PC-9 (cell line): ENCODE data around the gene ACTBL2. TPM values are rescaled to one million over a fixed set of nuclear protein-coding genes. Genes with fewer than 3 reads are reported as not detected.

Experiments
- BruUV-seq: library from RNA; stranded (reverse); fragments of 400-500 nt; replicated peaks from 2 replicates; lab custom pipeline; 2021; lab: Mats Ljungman, UMichigan
- CTCF ChIA-PET: fragments of 300-600 bp; sonication (Branson Sonifier 250); formaldehyde crosslinking; loops from one replicate; lab custom pipeline; 2022; ENCODE audit warnings: antibody characterized with exemption; lab: Charles Lee
- POLR2A ChIA-PET: fragments of 300-600 bp; sonication (Branson Sonifier 250); formaldehyde crosslinking; loops from one replicate; lab custom pipeline; 2022; ENCODE audit warnings: antibody characterized with exemption; ENCODE audit not compliant: unreplicated experiment; lab: Charles Lee
- DNase-seq, 2 experiments: peaks; one replicate each; pipeline versions ENCODE4 v3.0.0 to v3.0.0-alpha.2; 2015 to 2022; ENCODE audit warnings: mixed read lengths in 1 of 2
- H2AFZ ChIP-seq: fragments of 200-600 bp; sonication (generic); 2 replicates; pipeline ENCODE4 v1.8.1; 2017; ENCODE audit warnings: antibody characterized with exemption
- H3F3A ChIP-seq: fragments of 200-600 bp; sonication (generic); 2 replicates; pipeline ENCODE4 v1.8.1; 2017; ENCODE audit warnings: antibody characterized with exemption, mild to moderate bottlenecking, low read depth; ENCODE audit not compliant: insufficient read depth
- H3K27ac ChIP-seq: fragments of 200-600 bp; sonication (generic); 2 replicates; pipeline ENCODE4 v1.6.1; 2016; ENCODE audit warnings: mixed run types
- H3K27me3 ChIP-seq: fragments of 200-600 bp; sonication (generic); 2 replicates; pipeline ENCODE4 v1.6.1; 2016; ENCODE audit warnings: low read depth, mixed run types; ENCODE audit not compliant: insufficient read depth
- H3K36me3 ChIP-seq: fragments of 200-600 bp; sonication (generic); 2 replicates; pipeline ENCODE4 v1.6.1; 2016; ENCODE audit warnings: low read depth, mixed run types
- H3K4me1 ChIP-seq: fragments of 200-600 bp; sonication (generic); replicated peaks from 2 replicates; pipeline ENCODE4 v1.6.1; 2016; ENCODE audit warnings: mixed run types; ENCODE audit not compliant: insufficient read depth
- H3K4me2 ChIP-seq: fragments of 200-600 bp; sonication (generic); 2 replicates; pipeline ENCODE4 v1.6.1; 2017; ENCODE audit warnings: mixed run types
- H3K4me3 ChIP-seq: fragments of 200-600 bp; sonication (generic); 2 replicates; pipeline ENCODE4 v1.6.1; 2016; ENCODE audit warnings: mixed run types
- H3K79me2 ChIP-seq: fragments of 200-600 bp; sonication (generic); 2 replicates; pipeline ENCODE4 v1.6.1; 2017; ENCODE audit warnings: low read depth, mixed run types
- H3K9me2 ChIP-seq: fragments of 200-600 bp; sonication (generic); 2 replicates; pipeline ENCODE4 v1.8.1; 2017; ENCODE audit warnings: mild to moderate bottlenecking; ENCODE audit not compliant: insufficient read depth
- H3K9me3 ChIP-seq: fragments of 200-600 bp; sonication (generic); 2 replicates; pipeline ENCODE4 v1.8.1; 2016; ENCODE audit warnings: low read depth; ENCODE audit not compliant: insufficient read depth
- H4K20me1 ChIP-seq: fragments of 200-600 bp; sonication (generic); 2 replicates; pipeline ENCODE4 v1.8.1; 2017; ENCODE audit not compliant: insufficient read depth
- CTCF ChIP-seq: fragments of 200-600 bp; sonication (generic); conservative IDR thresholded peaks from 2 replicates; pipeline ENCODE4 v1.6.1; 2017; ENCODE audit warnings: mixed run types, antibody characterized with exemption, mild to moderate bottlenecking, moderate library complexity
- EZH2 ChIP-seq: fragments of 200-600 bp; sonication (generic); IDR thresholded peaks from 2 replicates; pipeline ENCODE4 v1.8.0; 2017; ENCODE audit warnings: antibody characterized with exemption, low read depth
- intact Hi-C: fragments of 100-400 bp; cut with micrococcal nuclease; formaldehyde crosslinking; loops from one replicate; pipeline ENCODE4 v1.10.0; 2022; ENCODE audit not compliant: unreplicated experiment
- total RNA-seq: library from RNA; stranded (reverse); gene quantifications from 2 replicates; pipeline ENCODE4 v1.2.3, GENCODE V29; 2021

Gene ACTBL2
- total RNA-seq, 1 experiment from 2014 or later: 0.98 TPM

GRCh38 chr5:57478826-57479225 lies 3.8 kb downstream of the ACTBL2 start:
- H2AFZ ChIP-seq: no peak overlapping the region
- H3K4me3 ChIP-seq: no peak overlapping the region
- H3K9me2 ChIP-seq: no peaks in the 10 kb centered on the region
- POLR2A ChIA-PET: no interaction called here
- no TSS peak for BruUV-seq
- intact Hi-C loops: no loop called here
- H3K36me3 ChIP-seq: no peaks in the 10 kb centered on the region
- no peaks in the 10 kb centered on the region for H3F3A ChIP-seq
- no peak overlapping the region for H3K27ac ChIP-seq
- no peaks in the 10 kb centered on the region for H3K79me2 ChIP-seq
- H3K27me3 ChIP-seq: no peaks in the 10 kb centered on the region
- H3K9me3 ChIP-seq: no peaks in the 10 kb centered on the region; the same call in 1 of the 2 replicates
- no peak overlapping the region for H3K4me2 ChIP-seq
- H4K20me1 ChIP-seq: no peaks in the 10 kb centered on the region
- DNase-seq: no peak
- CTCF ChIA-PET: no interaction called here
- H3K4me1 ChIP-seq: 0 out of 2 replicates have a peak, but pooled peaks cover 5% of the 10 kb centered on the region
- TF ChIP-seq EZH2 (no peak), CTCF (no peak)

GRCh38 chr5:57476601-57477056 lies 6.0 kb downstream of the ACTBL2 start:
- H3K27me3 ChIP-seq: no peaks in the 10 kb centered on the region
- ChIA-PET POLR2A (no interaction called here), CTCF (interaction anchor here (0.5 kb wide), 1 partner anchor 27 kb away, joined by 3 read pairs; no protein-coding TSS in a partner anchor)
- no peaks in the 10 kb centered on the region for H4K20me1 ChIP-seq
- no peaks in the 10 kb centered on the region for H3K4me1 ChIP-seq
- H3K9me3 ChIP-seq: no peaks in the 10 kb centered on the region
- no peaks in the 10 kb centered on the region for H3F3A ChIP-seq
- no peak overlapping the region for H3K4me3 ChIP-seq
- no TSS peak for BruUV-seq
- intact Hi-C loops: no loop called here
- H3K27ac ChIP-seq: no peak overlapping the region
- H3K9me2 ChIP-seq: no peaks in the 10 kb centered on the region
- no peaks in the 10 kb centered on the region for H3K36me3 ChIP-seq
- no peak overlapping the region for H2AFZ ChIP-seq
- DNase-seq: no peak
- TF ChIP-seq CTCF: no peak
- TF ChIP-seq EZH2: no peak
- H3K79me2 ChIP-seq: no peaks in the 10 kb centered on the region
- H3K4me2 ChIP-seq: no peak overlapping the region

- H3K9me3 ChIP-seq: no peaks in the 10 kb centered on the region
- no peak overlapping the region for H3K4me3 ChIP-seq
- H3F3A ChIP-seq: no peaks in the 10 kb centered on the region
- H3K27me3 ChIP-seq: no peaks in the 10 kb centered on the region
- intact Hi-C loops: no loop called here
- no peak overlapping the region for H2AFZ ChIP-seq
- DNase-seq: no peak
- no peaks in the 10 kb centered on the region for H3K79me2 ChIP-seq
- no TSS peak for BruUV-seq
- peaks cover 13% of the 10 kb centered on the region; the same call in 1 of the 2 replicates for H3K4me1 ChIP-seq
- no peaks in the 10 kb centered on the region for H3K36me3 ChIP-seq
- no peaks in the 10 kb centered on the region for H3K9me2 ChIP-seq
- no peak overlapping the region for H3K4me2 ChIP-seq
- ChIA-PET POLR2A (interaction anchor here (0.8 kb wide), 1 partner anchor 25 kb away, joined by 6 read pairs; no protein-coding TSS in a partner anchor), CTCF (no interaction called here)
- no peak overlapping the region for H3K27ac ChIP-seq
- no peak for TF ChIP-seq EZH2
- no peak for TF ChIP-seq CTCF
- H4K20me1 ChIP-seq: no peaks in the 10 kb centered on the region
Observed at GRCh38 chr5:57470339-57470738, 12.3 kb downstream of the ACTBL2 start.
